Right renal pelvis (tissue), 4 donors: ENCODE measurements around the gene PPP6R3. TPM values are rescaled to one million over a fixed set of nuclear protein-coding genes. Genes with fewer than 3 reads are reported as not detected.
"Not testable (repeated sequence)": the region's sequence is repeated elsewhere in the genome, so short reads cannot be mapped to it uniquely, and the experiment has no call there.

Experiments used
- DNase-seq, 4 donors: peaks; one replicate each; pipeline ENCODE4 v3.0.0-alpha.2; 2013; ENCODE audit warnings: low read depth in 4 of 4, low spot score in 3 of 4, missing footprints in 1 of 4
- polyA plus RNA-seq, 4 donors: library from polyadenylated mRNA; unstranded; fragments of 120-200 nt; gene quantifications; one replicate each; pipeline ENCODE4 v1.2.1, GENCODE V29; 2013; ENCODE audit not compliant: insufficient read length in 4 of 4

The PPP6R3 gene
- polyA plus RNA-seq, 4 donors, result 82.7 to 109 (median 101) TPM

DNA sequence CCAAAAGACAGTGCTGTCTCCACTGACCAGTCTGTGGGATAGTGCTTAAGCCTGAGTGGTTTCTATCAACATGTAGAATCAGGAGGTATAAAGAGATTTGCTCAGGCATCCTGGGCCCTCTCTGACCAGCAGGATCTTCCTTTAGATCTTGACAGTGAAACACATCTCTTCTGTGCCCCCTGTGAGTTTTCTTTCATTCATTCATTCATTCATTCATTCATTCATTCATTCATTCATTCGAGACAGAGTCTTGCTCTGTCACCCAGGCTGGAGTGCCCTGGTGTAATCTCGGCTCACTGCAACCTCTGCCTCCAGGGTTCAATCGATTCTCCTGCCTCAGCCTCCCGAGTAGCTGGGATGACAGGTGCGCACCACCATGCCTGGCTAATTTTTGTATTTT, 26.4 kb upstream of the PPP6R3 start:
- DNase-seq, result not testable (repeated sequence)

GRCh38 chr11:68436162-68436888, 24.2 kb upstream of the PPP6R3 start:
- DNase-seq, result no peak

DNA sequence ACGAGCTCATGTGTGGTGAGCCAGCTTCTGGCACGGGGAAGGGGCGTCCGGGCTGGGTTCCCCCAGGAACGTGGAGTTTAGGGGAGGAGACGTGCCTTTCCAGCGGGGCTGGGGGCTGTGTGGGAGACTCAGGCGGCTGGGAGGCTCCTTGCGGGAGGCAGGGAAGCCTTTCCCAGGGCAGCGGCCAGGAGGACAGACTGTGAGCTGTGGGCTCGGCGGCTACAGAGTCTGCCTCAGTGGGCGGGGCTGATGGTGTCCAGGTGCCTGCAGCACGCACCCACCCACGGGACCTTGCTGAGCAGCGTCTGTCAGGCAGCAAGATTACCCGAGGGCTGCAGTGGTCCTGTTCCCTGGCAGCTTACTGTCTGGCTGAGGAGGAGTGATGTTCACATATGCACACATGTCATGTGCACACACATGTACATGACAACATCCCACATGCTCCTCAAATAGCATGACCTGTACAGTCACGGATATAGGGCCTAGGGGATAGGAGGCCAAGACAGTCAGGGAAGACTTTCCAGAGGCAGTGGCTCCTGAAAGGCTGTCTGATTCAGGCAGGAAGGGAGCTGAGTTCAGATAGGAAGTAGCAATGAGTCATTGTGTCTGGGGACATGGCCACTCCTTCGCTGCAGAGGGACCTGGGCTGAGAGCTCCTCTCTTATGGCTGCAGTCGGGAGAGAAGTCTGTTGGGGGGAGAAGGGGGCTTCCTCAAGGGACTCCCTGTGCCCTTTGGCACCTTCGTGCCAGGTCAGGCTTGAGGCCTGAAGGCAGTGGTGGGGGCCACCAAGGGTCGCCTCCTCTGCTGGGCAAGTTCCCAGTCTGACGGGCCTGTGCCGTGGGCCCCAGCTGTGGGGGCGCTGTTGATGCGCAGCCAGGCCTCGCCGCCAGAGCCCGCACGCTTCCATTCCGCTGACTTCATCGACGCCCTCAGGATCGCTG, 23.3 kb upstream of the PPP6R3 start:
- no peak for DNase-seq

DNA sequence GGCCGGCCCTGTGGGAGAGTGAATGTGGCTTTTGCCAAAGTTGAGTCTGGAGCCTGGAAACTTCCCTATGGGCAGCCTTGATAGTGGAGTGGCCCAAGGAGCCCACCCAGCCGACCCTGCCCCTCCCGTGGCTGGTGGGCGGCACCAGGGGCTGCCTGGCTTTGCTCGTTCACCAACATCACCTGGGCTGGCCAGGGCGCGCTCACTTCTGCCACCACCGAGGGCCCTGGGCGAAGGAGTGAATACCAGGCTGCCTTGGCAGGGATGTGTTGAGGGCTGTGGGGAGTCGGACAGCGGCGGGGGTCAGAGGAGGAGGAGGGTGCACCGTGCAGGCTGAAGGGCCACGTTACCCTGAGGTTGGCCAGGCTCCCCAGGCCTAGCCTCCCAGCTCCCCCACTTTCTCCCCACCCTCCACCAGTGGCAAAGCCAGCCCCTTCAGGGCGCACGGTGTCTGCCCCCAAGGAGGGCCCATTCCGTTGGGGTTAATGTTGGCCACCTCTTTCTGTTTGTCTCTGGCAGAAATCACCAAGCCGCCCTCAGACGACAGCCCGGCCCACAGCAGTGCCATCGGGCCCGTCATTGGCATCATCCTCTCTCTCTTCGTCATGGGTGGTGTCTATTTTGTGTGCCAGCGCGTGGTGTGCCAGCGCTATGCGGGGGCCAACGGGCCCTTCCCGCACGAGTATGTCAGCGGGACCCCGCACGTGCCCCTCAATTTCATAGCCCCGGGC, 22.5 kb upstream of the PPP6R3 start:
- DNase-seq, result no peak

- no peak for DNase-seq
Observed at GRCh38 chr11:68438658-68439259, 21.8 kb upstream of the PPP6R3 start.

DNA sequence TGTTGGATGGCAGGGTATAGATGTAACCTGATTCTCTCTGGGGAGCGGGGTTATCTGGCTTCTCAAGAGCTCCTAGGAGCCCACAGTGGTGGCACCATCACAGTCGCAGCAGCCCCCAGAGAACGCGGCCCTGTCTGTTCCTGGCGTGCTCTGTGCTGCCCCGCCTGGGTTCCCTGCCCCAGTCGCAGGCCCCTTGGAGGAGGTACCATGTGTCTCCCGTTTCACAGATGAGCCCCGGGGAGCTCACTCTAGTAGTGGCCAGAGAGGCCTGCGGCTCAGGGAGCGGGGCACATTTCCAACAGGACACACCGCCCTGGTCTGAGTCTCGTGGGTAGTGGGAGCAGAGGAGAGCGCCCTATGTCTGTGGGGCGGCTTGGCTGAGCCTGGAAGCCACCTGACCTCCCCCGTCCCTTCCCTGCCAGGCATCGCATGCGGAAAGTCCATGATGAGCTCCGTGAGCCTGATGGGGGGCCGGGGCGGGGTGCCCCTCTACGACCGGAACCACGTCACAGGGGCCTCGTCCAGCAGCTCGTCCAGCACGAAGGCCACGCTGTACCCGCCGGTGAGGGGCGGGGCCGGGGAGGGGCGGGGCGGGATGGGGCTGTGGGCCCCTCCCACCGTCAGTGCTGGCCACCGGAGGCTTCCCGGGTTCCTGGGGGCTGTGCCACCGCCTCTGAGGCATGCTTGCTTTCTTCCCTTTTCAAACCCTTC, 21.0 kb upstream of the PPP6R3 start:
- no peak for DNase-seq

GRCh38 chr11:68440224-68440623, 20.3 kb upstream of the PPP6R3 start:
- no peak for DNase-seq

DNA sequence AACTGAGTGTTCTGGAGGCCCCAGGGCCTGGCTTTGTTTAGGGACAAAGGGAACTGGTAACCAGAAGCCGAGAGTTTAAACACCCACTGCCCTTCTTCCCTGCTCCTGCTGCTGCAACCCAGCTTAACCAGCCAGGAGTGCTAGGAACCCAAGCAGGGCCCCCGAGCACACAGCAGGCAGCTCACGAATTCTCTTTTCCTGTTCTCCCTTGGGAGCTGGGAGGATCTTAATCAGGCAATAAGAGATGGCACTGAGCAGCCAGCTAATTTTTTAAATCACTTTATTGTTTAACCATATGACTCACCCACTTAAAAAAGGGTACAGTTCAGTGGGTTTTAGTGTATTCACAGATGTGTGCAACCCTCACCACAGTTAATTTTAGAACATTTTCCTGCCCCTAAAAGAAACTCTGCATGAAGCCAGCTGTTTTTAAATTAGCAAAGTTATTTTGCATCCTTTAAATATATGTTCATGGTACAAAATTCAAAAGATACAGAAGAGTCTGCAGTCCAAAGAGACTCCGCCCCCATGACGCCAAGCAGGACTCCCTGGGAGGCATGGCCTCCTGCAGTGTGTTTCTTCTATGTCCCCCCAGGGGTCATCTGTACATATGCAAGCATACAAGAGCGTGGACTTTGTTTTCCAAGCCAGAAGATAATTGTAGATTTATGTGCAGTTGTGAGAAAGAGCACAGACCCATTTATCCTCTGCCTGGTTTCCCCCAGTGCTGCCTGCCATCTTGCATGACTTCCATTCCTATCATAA, 18.9 kb upstream of the PPP6R3 start:
- DNase-seq, result no peak

DNA sequence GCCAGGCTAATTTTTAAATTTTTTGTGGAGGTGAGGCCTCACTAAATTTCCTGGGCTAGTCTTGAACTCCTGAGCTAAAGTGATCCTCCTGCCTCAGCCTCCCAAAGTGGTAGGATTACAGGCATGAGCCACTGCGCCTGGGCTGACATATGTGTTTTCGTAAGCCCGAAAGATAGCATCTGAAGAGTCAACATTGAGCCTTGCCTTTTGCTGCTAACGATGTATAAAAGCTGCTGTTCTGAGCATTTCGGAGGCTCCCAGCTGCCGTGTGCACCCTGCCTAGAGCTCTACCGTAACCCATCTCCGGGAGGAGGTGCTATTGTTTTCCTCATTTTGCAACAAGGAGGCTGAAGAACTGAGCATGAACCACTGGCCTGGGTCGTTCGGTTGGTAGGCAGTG, 18.1 kb upstream of the PPP6R3 start:
- DNase-seq, result no peak

DNA sequence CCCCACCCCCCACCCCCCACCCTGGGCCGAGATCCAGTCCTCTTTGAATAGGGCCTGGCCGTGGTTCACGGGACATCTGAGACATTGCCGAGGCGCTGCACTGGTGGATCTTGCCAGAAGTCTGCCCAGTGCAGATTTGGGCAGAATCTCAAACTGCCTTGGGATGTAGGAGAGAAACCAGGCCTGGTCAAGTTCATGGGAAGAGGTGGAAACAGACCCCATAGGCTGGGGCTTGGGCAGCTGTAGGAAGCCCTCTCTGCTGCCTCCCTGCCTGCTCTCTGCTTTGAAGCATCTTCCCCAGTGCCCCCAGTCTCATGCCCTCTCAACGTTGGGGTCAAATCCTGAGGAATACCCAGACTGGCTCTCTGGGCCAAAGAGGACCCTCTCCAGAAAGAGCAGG, 16.0 kb upstream of the PPP6R3 start:
- DNase-seq, result no peak

GRCh38 chr11:68445531-68446035, 15.0 kb upstream of the PPP6R3 start:
- DNase-seq, result no peak

GRCh38 chr11:68446046-68446725, 14.4 kb upstream of the PPP6R3 start:
- no peak for DNase-seq

DNA sequence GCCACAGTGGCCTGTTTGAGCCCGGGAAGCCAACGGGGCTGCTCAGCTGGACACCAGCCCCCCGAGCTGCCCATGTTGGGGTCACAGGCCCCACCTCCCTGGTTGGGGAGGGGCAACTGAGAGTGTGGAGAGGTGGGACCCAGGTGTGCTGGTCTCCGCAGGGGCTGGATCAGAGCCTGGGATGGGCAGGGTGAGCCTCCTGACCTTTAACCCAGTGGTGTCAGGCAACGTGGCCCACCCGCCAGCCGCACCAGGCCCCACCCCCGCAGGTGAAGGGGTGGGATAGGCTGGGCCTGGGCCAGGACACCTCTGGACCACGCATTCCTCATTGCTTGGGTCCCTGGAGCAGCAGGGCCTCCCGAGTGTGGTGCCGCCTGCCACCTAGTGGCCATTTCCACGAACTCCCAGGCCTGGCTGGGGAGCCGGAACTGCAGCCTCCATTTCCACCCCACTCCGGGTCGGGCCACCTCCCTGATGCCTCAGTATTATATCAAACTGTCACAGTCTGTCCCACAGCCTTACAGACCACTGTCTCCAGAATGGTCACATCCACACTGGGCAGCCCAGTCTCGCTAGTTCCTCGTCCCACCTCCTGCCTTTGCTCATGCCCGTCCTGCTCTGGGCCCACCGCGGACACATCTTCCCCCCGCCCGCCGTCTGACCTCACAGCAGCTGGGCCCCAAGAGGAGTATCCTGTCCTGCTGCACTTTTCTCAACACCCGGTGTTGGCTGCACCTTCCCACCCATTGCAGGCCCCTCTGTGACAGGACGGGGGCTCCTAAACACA, 13.3 kb upstream of the PPP6R3 start:
- peak in 3 of 4 donors; percentile 43 to 56 (median 44) for DNase-seq

DNA sequence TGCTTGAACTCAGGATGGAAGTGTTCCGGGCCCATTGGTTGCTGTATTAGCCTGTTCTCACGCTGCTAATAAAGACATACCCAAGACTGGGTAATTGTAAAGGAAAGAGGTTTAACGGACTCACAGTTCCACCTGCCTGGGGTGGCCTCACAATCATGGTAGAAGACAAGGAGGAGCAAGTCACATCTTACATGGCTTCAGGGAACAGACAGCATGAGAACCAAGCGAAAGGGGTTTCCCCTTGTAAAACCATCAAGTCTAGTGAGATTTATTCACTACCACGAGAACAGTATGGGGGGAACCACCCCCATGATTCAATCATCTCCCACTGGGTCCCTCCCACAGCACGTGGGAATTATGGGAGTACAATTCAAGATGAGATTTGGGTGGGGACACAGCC, 12.6 kb upstream of the PPP6R3 start:
- not testable (repeated sequence) for DNase-seq

GRCh38 chr11:68448604-68449011, 11.9 kb upstream of the PPP6R3 start:
- DNase-seq, result no peak

DNA sequence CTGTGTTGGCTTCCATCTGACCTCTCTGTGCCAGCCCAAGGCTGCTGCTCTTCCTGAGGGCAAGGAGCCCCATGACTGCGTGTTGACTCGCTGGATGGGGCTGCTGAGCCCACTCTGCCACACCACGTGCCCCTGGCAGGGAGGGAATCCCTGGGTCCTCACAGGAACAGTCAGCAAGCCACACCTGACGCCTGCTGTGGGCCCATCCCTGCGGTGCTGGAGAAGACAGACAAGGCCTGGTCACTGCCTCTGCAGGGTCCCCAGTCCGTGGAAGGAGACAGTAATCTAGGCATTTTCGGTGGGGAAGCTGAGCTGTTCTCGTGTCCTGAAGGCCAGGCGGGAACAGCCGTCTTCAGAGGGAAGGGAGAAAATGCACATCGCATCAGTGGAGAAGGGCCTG, 10.6 kb upstream of the PPP6R3 start:
- DNase-seq, result no peak

DNA sequence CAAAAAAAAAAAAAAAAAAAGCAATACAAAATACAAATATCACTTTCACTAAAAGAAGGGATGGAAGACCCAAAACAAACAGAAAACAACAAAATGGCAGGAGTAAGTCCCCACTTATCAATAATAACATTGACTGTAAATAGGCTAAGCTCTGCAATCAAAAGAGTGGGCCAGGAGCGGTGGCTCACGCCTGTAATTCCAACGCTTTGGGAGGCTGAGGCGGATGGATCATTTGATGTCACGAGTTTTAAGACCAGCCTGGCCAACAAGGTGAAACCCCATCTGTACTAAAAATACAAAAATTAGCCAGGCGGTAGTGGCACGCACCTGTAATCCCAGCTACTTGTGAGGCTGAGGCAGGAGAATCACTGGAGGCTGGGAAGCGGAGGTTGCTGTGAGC, 9.8 kb upstream of the PPP6R3 start:
- DNase-seq, result no peak

DNA sequence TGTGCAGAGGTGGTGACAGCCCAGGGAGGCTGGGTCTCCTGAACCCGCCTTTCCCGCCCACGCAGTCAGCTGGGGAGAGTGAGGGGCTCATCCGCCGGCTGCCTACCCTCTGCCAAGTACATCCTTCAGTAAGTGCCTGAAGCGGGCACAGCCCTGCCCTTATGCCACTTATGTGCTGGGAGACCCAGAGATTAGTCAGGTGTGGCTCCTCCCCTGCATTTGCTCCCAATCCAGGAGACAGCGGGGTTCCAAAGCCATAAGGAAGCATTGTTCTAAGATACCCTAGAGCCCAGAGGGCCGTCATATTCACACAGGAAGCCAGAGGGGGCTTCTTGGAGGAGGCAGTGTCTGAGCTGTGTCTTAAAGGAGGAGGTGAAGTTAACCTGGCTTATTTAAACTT, 5.8 kb upstream of the PPP6R3 start:
- no peak for DNase-seq
